A549 (cell line): Measurements from ENCODE around the gene GSTM2. TPM values are rescaled to one million over a fixed set of nuclear protein-coding genes. Genes with fewer than 3 reads are reported as not detected.
A peak's percentile ranks its signal among the peaks of the same experiment; 100 is the strongest.

Experiments used
- ATAC-seq, 2 experiments: fragments of 200-7000 bp in 1 of 2; fragments of >200 bp in 1 of 2; cut with Nextera tagmentation in 1 of 2; cut with Tn5 transposase in 1 of 2; 3 replicates each; pipeline versions ENCODE4 v1.8.0 to v1.9.1; 2018 to 2020; ENCODE audit warnings: mild to moderate bottlenecking in 1 of 2, moderate library complexity in 1 of 2
- CTCF ChIA-PET: fragments of 300-600 bp; sonication (Branson Sonifier 250); formaldehyde crosslinking; extraction: SDS; loops from one replicate; lab custom pipeline; 2021; ENCODE audit warnings: antibody characterized with exemption, inconsistent platforms; lab: Yijun Ruan, JAX
- POLR2A ChIA-PET: fragments of 350-600 bp; formaldehyde crosslinking; extraction: SDS; loops from one replicate; lab custom pipeline; 2021; ENCODE audit warnings: antibody characterized with exemption, inconsistent platforms; lab: Yijun Ruan, JAX
- DNase-seq, 2 experiments: peaks; one replicate each; pipeline versions ENCODE4 v3.0.0 to v3.0.0-alpha.2; 2011 to 2016; ENCODE audit warnings: low read depth in 1 of 2, low spot score in 1 of 2
- FAIRE-seq: peaks from 2 replicates; lab custom pipeline; 2011; peaks lifted over from hg19 to GRCh38; lab: Jason Lieb, UNC
- H3K27ac ChIP-seq, 2 experiments: fragments of >200 bp; sonication (Bioruptor Twin); formaldehyde crosslinking; 3 replicates each; pipeline ENCODE4 v1.5.1; 2016 to 2017
- H3K4me1 ChIP-seq: fragments of >200 bp; sonication (Bioruptor Twin); formaldehyde crosslinking; 3 replicates; pipeline ENCODE4 v1.6.1; 2016
- H3K4me2 ChIP-seq: fragments of >200 bp; sonication (Bioruptor Twin); formaldehyde crosslinking; 3 replicates; pipeline ENCODE4 v1.6.1; 2016
- H3K4me3 ChIP-seq: fragments of >200 bp; sonication (Bioruptor Twin); formaldehyde crosslinking; 3 replicates; pipeline ENCODE4 v1.5.1; 2016
- H3K9me3 ChIP-seq: fragments of >200 bp; sonication (Bioruptor Twin); formaldehyde crosslinking; 3 replicates; pipeline ENCODE4 v1.6.1; 2016
- BHLHE40 ChIP-seq: IDR thresholded peaks from 2 replicates; pipeline ENCODE4 v1.6.1; 2012; ENCODE audit warnings: low read depth, low read length, inconsistent platforms
- CBX8 ChIP-seq: fragments of 200-600 bp; sonication (generic); IDR thresholded peaks from 2 replicates; pipeline ENCODE4 v1.6.1; 2016
- CHD2 ChIP-seq: fragments of 150-350 bp; IDR thresholded peaks from 2 replicates; pipeline ENCODE4 v1.6.1; 2014; ENCODE audit warnings: low read length; ENCODE audit not compliant: partially characterized antibody
- CHD4 ChIP-seq: fragments of 200-600 bp; sonication (generic); IDR thresholded peaks from 2 replicates; pipeline ENCODE4 v1.6.1; 2016; ENCODE audit warnings: antibody characterized with exemption, mild to moderate bottlenecking, borderline replicate concordance
- EHF ChIP-seq: fragments of 250-450 bp; sonication (Bioruptor Pico); IDR thresholded peaks from 2 replicates; pipeline ENCODE4 v1.5.0; 2020; ENCODE audit warnings: mild to moderate bottlenecking
- EP300 ChIP-seq, 2 experiments: fragments of >200 bp; sonication (Bioruptor Twin); formaldehyde crosslinking; IDR thresholded peaks; 2 replicates in 1 of 2; 3 replicates in 1 of 2; pipeline ENCODE4 v1.6.1; 2016 to 2017
- FOSB ChIP-seq: fragments of 250-450 bp; sonication (Bioruptor Pico); IDR thresholded peaks from 2 replicates; pipeline ENCODE4 v1.5.0; 2020; ENCODE audit warnings: mild to moderate bottlenecking, moderate library complexity
- FOSL2 ChIP-seq, 2 experiments: fragments of 450-650 bp in 1 of 2; fragments of >200 bp in 1 of 2; sonication (Bioruptor Twin) in 1 of 2; formaldehyde crosslinking; IDR thresholded peaks; 2 replicates each; pipeline versions ENCODE4 v1.5.0 to v1.6.1; 2016 to 2020; ENCODE audit warnings: mild to moderate bottlenecking in 1 of 2, moderate library complexity in 1 of 2
- GATA3 ChIP-seq: IDR thresholded peaks from 2 replicates; pipeline ENCODE4 v1.6.1; 2012; ENCODE audit warnings: borderline replicate concordance
- HEYL ChIP-seq: fragments of 250-450 bp; sonication (Bioruptor Pico); IDR thresholded peaks from 2 replicates; pipeline ENCODE4 v1.8.0; 2021; ENCODE audit warnings: mild to moderate bottlenecking, moderate library complexity
- HOXA7 ChIP-seq: fragments of 250-450 bp; sonication (Bioruptor Pico); IDR thresholded peaks from 2 replicates; pipeline ENCODE4 v1.5.0; 2020; ENCODE audit warnings: mild to moderate bottlenecking, moderate library complexity
- HOXB13 ChIP-seq: fragments of 250-450 bp; sonication (Bioruptor Pico); IDR thresholded peaks from 2 replicates; pipeline ENCODE4 v1.5.0; 2020; ENCODE audit warnings: low read depth, mild to moderate bottlenecking, moderate library complexity
- JUN ChIP-seq, 2 experiments: fragments of >200 bp; sonication (Bioruptor Twin); formaldehyde crosslinking; IDR thresholded peaks; 2 replicates in 1 of 2; 3 replicates in 1 of 2; pipeline ENCODE4 v1.6.1; 2016 to 2017
- JUNB ChIP-seq: fragments of >200 bp; sonication (Bioruptor Twin); formaldehyde crosslinking; IDR thresholded peaks from 2 replicates; pipeline ENCODE4 v1.6.1; 2016
- NR3C1 ChIP-seq: fragments of >200 bp; sonication (Bioruptor Twin); formaldehyde crosslinking; IDR thresholded peaks from 3 replicates; pipeline ENCODE4 v1.6.1; 2017
- PHF8 ChIP-seq: fragments of 200-600 bp; sonication (generic); IDR thresholded peaks from 2 replicates; pipeline ENCODE4 v1.6.1; 2016; ENCODE audit warnings: low read depth, mild to moderate bottlenecking, antibody characterized with exemption, moderate library complexity, borderline replicate concordance
- POLR2A ChIP-seq: IDR thresholded peaks from 2 replicates; pipeline ENCODE4 v1.6.1; 2012; ENCODE audit warnings: mild to moderate bottlenecking, low read length
- POLR2AphosphoS2 ChIP-seq: conservative IDR thresholded peaks from 2 replicates; pipeline ENCODE4 v1.6.1; 2012; ENCODE audit warnings: low read length, improper control_type of control experiment, inconsistent platforms
- RFX5 ChIP-seq: fragments of 450-650 bp; IDR thresholded peaks from 2 replicates; pipeline ENCODE4 v1.7.1; 2014; ENCODE audit warnings: antibody characterized with exemption, mild to moderate bottlenecking, moderate library complexity
- SMC3 ChIP-seq: fragments of >200 bp; sonication (Bioruptor Twin); formaldehyde crosslinking; IDR thresholded peaks from 3 replicates; pipeline ENCODE4 v1.6.1; 2018; ENCODE audit warnings: inconsistent platforms
- TFCP2L1 ChIP-seq: fragments of 250-450 bp; sonication (Bioruptor Pico); IDR thresholded peaks from 2 replicates; pipeline ENCODE4 v1.5.0; 2021; ENCODE audit warnings: mild to moderate bottlenecking
- ZFP36 ChIP-seq: fragments of 450-650 bp; IDR thresholded peaks from 2 replicates; pipeline ENCODE4 v1.6.1; 2014; ENCODE audit warnings: borderline replicate concordance; ENCODE audit not compliant: partially characterized antibody
- ZSCAN20 ChIP-seq: fragments of 250-450 bp; sonication (Bioruptor Pico); IDR thresholded peaks from 2 replicates; pipeline ENCODE4 v1.8.0; 2022; ENCODE audit warnings: mild to moderate bottlenecking, moderate library complexity
- WGBS: methylation state at CpG from one replicate; pipeline ENCODE4 v1.1.6; 2017; ENCODE audit errors: missing lambda C conversion rate; 5-methylcytosine and 5-hydroxymethylcytosine counted together
- polyA plus RNA-seq, 4 experiments: library from polyadenylated mRNA; depleted of rRNA in 3 of 4; stranded (reverse); fragments of >200 nt; fragmentation: RNase III in 1 of 4; extraction: RNeasy Plus Mini Kit Qiagen cat#74134 plus additional on column Dnase treatment in 1 of 4; gene quantifications; 2 replicates in 3 of 4; 3 replicates in 1 of 4; pipeline ENCODE4 v1.2.3, GENCODE V29; 2011 to 2017
- TF ChIP-seq, protein P1 (sequence below): fragments of >200 bp; sonication (Bioruptor Twin); formaldehyde crosslinking; IDR thresholded peaks from 3 replicates; pipeline ENCODE4 v1.5.1; 2016

The GSTM2 gene
- polyA plus RNA-seq, 2 of the 4 experiments (the other 2 are of a cell fraction) = 4.8 to 6.5 TPM

DNA sequence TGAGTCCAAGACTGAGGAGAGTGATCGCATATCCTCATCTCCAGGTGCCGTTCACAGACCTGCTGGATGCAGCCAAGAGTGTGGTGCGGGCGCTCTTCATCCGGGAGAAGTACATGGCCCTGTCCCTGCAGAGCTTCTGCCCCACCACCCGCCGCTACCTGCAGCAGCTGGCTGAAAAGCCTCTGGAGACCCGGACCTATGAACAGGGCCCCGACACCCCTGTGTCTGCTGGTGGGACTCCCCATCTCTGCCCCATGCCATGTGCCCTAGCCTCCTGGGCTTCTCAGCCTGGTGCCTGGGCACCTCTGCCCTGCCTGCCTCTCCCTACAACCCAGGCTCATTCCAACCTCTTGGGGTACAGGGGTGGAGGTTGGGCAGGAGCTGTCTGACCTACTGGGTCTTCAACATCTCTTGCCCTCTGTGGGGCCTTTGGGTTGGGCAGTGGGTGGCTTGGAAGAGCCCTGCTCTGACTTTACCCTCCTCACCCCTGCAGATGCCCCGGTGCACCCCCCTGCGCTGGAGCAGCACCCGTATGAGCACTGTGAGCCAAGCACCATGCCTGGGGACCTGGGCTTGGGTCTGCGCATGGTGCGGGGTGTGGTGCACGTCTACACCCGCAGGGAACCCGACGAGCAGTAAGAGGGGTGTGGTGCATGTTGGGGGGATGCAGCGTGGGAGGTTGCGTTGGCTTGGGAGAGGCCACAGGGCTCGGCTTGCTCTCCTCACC is 41.0 kb upstream of the GSTM2 start:
- FAIRE-seq (no peak), ATAC-seq (no peak), DNase-seq (no peak)
- H3K4me3 ChIP-seq = no peak overlapping the region
- H3K4me1 ChIP-seq = peaks cover 15% of the 10 kb centered on the region
- ChIA-PET POLR2A (no interaction called here), CTCF (interaction anchor here (0.8 to 21.4 kb wide), 6 partner anchors 14 to 433 kb away, joined by 3 to 295 read pairs (median 30); partner anchors contain the start of gene AHCYL1)
- TF ChIP-seq CHD2 (no peak), EHF (CRISPR knock-in tag) (no peak), SMC3 (no peak), HOXA7 (no peak), PHF8 (no peak), NR3C1 (no peak), EP300 (IDR thresholded peaks at IDR 0.05) (no peak), CHD4 (no peak), POLR2A (no peak), FOSB (CRISPR knock-in tag) (no peak), ZFP36 (no peak), RFX5 (no peak), ZSCAN20 (CRISPR knock-in tag) (no peak), POLR2AphosphoS2 (no peak), CBX8 (no peak), JUN (IDR thresholded peaks at IDR 0.05) (no peak), FOSL2 (IDR thresholded peaks at IDR 0.05) (no peak), FOSL2 (CRISPR knock-in tag; IDR thresholded peaks at IDR 0.05) (no peak), BHLHE40 (no peak)
- TF ChIP-seq, protein P1, sequence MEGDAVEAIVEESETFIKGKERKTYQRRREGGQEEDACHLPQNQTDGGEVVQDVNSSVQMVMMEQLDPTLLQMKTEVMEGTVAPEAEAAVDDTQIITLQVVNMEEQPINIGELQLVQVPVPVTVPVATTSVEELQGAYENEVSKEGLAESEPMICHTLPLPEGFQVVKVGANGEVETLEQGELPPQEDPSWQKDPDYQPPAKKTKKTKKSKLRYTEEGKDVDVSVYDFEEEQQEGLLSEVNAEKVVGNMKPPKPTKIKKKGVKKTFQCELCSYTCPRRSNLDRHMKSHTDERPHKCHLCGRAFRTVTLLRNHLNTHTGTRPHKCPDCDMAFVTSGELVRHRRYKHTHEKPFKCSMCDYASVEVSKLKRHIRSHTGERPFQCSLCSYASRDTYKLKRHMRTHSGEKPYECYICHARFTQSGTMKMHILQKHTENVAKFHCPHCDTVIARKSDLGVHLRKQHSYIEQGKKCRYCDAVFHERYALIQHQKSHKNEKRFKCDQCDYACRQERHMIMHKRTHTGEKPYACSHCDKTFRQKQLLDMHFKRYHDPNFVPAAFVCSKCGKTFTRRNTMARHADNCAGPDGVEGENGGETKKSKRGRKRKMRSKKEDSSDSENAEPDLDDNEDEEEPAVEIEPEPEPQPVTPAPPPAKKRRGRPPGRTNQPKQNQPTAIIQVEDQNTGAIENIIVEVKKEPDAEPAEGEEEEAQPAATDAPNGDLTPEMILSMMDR = no peak
- H3K27ac ChIP-seq = no peak overlapping the region
- WGBS = 95% methylated on average over 7 of the region's 21 CpGs
- H3K4me2 ChIP-seq = no peak overlapping the region
- no peaks in the 10 kb centered on the region for H3K9me3 ChIP-seq

- Histone ChIP-seq H3K4me2 (no peak overlapping the region), H3K27ac (peak overlapping the region in 1 of 2 experiments; percentile 34; a peak in 1 of 6 replicates), H3K4me3 (no peak overlapping the region), H3K4me1 (peaks cover 6% of the 10 kb centered on the region; the same call in 2 of the 3 replicates), H3K9me3 (no peaks in the 10 kb centered on the region)
- FAIRE-seq (no peak), DNase-seq (no peak), ATAC-seq (no peak)
- POLR2A ChIA-PET = interaction anchor here (3.5 kb wide), 1 partner anchor 79 kb away, joined by 11 read pairs; the partner anchor contains the start of gene GNAI3
- CTCF ChIA-PET = interaction anchor here (1.1 to 21.4 kb wide), 7 partner anchors 13 to 432 kb away, joined by 3 to 295 read pairs (median 7); partner anchors contain the start of gene AHCYL1
- WGBS = 95% methylated on average over 20 of the region's 23 CpGs
- TF ChIP-seq GATA3 (no peak), ZSCAN20 (CRISPR knock-in tag) (no peak), HEYL (no peak), HOXB13 (CRISPR knock-in tag) (no peak), JUNB (no peak), TFCP2L1 (CRISPR knock-in tag) (no peak)
These were observed 40.0 kb upstream of the GSTM2 start for GRCh38 chr1:109627692-109628399.
